ENCODE results near the gene AZIN2. TPM values are rescaled to one million over a fixed set of nuclear protein-coding genes. Genes with fewer than 3 reads are reported as not detected.
A peak's percentile ranks its signal among the peaks of the same experiment; 100 is the strongest.
"Not testable (repeated sequence)": the region's sequence is repeated elsewhere in the genome, so short reads cannot be mapped to it uniquely, and the experiment has no call there.

The AZIN2 gene
- total RNA-seq, 2 donors from 2014 or later, result 6.3 to 8.6 TPM

DNA sequence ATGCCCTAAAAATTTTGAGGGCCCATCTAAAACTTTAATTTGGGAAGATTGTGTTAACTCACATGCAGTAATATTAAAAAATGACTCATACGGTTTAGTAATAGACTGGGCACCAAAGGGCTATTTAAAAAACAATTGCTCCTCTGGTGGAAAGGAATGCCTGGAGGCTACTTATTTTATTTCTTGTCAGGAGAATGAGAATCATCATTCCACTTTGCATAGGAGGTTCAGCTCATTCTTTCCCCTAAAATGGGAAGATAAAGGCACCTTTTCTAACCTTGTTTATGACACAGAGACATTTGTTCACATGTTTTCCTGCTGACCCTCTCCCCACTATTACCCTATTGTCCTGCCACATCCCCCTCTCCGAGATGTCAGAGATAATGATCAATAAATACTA lies 12.8 kb upstream of the AZIN2 start:
- H3K4me3 Mint-ChIP-seq; H3K9me3 ChIP-seq (ENCODE audit: control insufficient read depth, low read length, poor library complexity, severe bottlenecking); H3K4me1 Mint-ChIP-seq; H3K36me3 Mint-ChIP-seq (ENCODE audit: low read depth); ATAC-seq; H3K27ac Mint-ChIP-seq; DNase-seq; H3K27me3 Mint-ChIP-seq: not testable (repeated sequence)

DNA sequence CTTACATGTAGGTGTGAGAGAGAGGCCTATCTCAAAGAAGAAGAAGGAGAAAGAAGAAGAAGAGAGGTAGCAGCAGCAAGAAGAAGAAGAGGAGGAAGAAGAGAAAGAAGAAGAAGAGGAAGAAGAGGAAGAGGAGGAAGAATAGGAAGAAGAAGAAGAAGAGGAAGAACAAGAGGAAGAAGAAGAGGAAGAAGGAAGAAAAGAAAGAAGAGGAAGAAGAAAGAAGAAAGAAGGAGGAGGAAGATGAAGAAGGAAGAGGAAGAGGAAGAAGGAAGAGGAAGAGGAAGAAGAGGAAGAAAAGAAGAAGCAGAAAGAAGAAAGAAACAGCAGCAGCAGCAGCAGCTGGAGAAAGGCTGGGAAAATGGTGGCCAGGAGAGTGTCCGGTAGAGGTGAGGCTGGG lies 10.3 kb upstream of the AZIN2 start:
- DNase-seq, result no peak
- no peaks in the 10 kb centered on the region for H3K36me3 Mint-ChIP-seq (ENCODE audit: low read depth)
- ATAC-seq, result no peak
- no peaks in the 10 kb centered on the region for H3K27me3 Mint-ChIP-seq
- H3K4me3 Mint-ChIP-seq, result no peak overlapping the region
- H3K9me3 ChIP-seq (ENCODE audit: control insufficient read depth, low read length, poor library complexity, severe bottlenecking), result no peaks in the 10 kb centered on the region
- H3K27ac Mint-ChIP-seq, result peak overlapping the region; percentile 5
- peaks cover 2% of the 10 kb centered on the region for H3K4me1 Mint-ChIP-seq

DNA sequence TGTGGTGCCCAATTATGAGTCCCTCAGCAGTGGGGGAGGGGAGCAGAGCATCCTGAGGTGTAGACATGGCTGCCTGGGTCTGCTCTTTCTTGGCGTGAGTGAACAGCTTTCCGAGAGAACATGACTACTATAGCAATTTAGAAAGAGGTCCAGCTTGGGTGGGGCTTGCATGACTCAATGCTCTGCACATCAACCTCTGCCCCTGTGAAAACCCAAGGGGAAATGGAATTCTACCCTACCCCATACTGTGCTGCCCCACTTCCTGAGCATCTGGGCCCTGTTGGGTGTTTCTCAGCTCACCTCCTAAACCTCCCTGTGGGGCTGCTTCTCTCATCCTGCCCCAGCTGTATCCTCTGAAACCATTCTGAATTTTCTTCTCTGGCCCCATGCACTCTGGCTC lies 8.2 kb upstream of the AZIN2 start:
- ATAC-seq (no peak), DNase-seq (no peak)
- no peak overlapping the region for H3K4me3 Mint-ChIP-seq
- no peak overlapping the region for H3K27ac Mint-ChIP-seq
- H3K36me3 Mint-ChIP-seq (ENCODE audit: low read depth), result no peaks in the 10 kb centered on the region
- peaks cover 2% of the 10 kb centered on the region for H3K4me1 Mint-ChIP-seq
- no peaks in the 10 kb centered on the region for H3K9me3 ChIP-seq (ENCODE audit: control insufficient read depth, low read length, poor library complexity, severe bottlenecking)
- no peaks in the 10 kb centered on the region for H3K27me3 Mint-ChIP-seq

DNA sequence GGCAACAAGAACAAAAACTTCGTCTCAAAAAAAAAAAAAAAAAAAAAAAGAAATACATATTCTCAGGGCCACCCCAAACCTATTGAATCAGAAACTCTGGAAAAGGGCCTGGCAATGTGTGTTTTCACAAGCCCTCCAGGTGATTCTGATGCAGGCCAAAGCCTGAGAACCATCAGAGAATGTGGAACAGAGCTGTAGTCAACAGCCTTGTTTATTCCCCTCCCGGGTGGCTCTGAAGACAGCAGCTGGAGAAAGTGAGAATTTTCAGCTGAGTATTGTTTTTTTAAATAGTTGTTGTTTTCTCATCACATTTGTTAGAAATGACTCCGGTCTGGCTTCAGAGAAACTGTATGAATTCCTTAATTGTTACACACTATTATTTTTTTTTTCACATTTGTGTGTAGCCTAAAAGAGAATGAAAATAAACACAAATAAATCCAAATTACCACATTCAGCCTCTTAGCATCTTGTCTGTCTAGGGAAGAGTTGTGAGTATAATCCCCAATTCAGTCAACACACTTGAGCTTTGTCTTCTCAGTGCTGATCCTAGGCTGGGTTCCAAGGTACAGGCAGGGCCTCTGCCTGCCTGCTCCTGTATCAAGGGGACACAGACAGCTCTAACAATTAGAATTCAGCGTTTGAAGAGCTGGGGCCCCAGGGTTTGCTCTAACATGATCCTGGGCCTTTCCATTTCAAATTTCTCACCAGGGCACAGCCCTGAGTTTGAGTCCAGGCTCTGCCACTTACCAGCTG lies 6.6 kb upstream of the AZIN2 start:
- no peaks in the 10 kb centered on the region for H3K9me3 ChIP-seq (ENCODE audit: control insufficient read depth, low read length, poor library complexity, severe bottlenecking)
- no peak for ATAC-seq
- no peak overlapping the region for H3K4me3 Mint-ChIP-seq
- H3K27ac Mint-ChIP-seq, result no peak overlapping the region
- H3K4me1 Mint-ChIP-seq, result peaks cover 2% of the 10 kb centered on the region
- DNase-seq, result no peak
- no peaks in the 10 kb centered on the region for H3K27me3 Mint-ChIP-seq
- H3K36me3 Mint-ChIP-seq (ENCODE audit: low read depth), result no peaks in the 10 kb centered on the region

DNA sequence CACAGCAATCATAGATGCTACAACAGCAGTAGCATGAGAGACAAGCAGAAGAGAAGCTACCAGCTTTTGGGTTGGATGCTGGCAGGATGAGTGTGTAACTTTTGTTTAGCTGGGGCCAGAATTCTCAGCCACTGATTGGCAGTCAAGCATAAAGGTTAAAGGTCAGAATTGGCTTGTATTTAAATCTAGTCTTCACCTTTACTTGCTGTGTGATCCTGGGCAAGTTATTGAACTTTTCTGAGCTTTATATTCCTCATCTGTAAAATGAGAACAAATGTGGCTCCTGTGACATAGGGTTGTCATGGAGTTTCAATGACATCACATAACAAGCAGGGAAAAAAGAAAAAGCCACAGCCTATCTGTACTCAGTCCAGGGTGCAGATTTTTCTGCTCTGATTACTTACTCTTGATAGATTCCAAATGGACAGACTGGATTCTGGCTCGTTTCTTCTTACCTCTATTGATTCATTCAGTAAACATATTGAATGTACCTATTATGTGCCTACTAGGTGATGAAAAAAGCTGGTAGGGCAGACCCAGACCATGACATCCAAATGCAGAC lies 2.8 kb upstream of the AZIN2 start:
- ATAC-seq, result no peak
- no peaks in the 10 kb centered on the region for H3K9me3 ChIP-seq (ENCODE audit: control insufficient read depth, low read length, poor library complexity, severe bottlenecking)
- Mint-ChIP-seq H3K27me3 (no peaks in the 10 kb centered on the region), H3K4me3 (no peak overlapping the region), H3K27ac (no peak overlapping the region), H3K4me1 (peaks cover 27% of the 10 kb centered on the region), H3K36me3 (ENCODE audit: low read depth) (no peaks in the 10 kb centered on the region)
- no peak for DNase-seq

DNA sequence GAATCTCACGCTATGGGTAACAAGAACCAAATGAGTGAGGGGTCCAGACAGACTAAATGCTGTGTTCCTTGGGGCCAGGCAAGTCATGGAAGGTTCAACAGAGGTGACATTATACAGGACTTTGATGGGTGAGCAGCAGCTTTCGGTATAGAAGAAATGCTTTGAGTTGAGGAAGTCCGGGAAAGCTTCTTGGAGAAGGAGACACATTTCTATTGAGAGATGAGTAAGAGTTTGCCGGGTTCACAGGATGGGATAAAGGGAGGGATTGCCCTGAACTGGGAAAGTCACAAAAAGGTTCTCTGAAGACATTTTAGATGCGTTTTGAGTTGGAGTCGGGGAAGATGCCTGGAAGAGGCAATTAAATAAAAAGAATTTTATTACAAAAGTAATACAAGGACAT lies 580 bp upstream of the AZIN2 start:
- no peaks in the 10 kb centered on the region for H3K9me3 ChIP-seq (ENCODE audit: control insufficient read depth, low read length, poor library complexity, severe bottlenecking)
- H3K36me3 Mint-ChIP-seq (ENCODE audit: low read depth), result no peaks in the 10 kb centered on the region
- H3K27ac Mint-ChIP-seq, result peak overlapping the region; percentile 93
- peak overlapping the region; percentile 90 for H3K4me3 Mint-ChIP-seq
- ATAC-seq, result no peak
- DNase-seq, result no peak
- H3K27me3 Mint-ChIP-seq, result no peaks in the 10 kb centered on the region
- peaks cover 32% of the 10 kb centered on the region for H3K4me1 Mint-ChIP-seq

DNA sequence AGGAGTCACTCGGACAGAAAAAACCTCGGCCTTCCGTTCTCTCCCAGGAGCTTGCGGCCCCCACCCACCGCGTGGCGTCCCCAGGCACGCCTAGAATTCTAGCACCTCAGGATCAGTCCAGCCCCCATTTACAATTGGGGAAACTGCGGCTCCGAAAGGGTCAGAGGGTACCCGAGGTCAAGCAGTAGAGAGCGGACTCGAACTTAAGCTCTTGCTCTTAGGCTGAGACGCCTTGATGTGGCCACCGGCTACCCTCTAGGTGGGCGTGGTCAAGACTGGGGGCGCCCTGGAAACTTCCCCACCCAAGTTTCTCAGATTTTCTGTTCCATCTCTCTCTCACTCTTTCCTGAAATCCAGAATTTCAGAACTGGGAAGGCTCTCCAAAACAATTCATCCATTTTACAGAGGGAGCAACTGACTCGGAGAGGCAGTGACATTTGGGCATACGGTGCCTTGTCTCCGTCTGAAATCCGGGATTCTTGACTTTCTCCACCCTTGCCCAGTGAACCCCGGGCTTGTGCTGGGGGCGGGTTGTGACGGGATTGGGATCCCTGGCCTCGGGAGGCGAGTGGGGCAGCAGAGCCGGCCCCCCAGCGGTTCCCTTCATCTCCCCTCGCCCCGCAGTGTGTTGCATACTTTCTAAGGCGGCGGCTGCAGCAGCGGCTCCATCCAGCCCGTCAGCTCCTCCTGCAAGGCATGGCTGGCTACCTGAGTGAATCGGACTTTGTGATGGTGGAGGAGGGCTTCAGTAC lies 777 bp downstream of the AZIN2 start:
- Mint-ChIP-seq H3K36me3 (ENCODE audit: low read depth) (no peaks in the 10 kb centered on the region), H3K4me1 (peaks cover 39% of the 10 kb centered on the region), H3K27ac (peak overlapping the region; percentile 93), H3K4me3 (peak overlapping the region; percentile 90), H3K27me3 (no peaks in the 10 kb centered on the region)
- H3K9me3 ChIP-seq (ENCODE audit: control insufficient read depth, low read length, poor library complexity, severe bottlenecking), result no peaks in the 10 kb centered on the region
- ATAC-seq (no peak), DNase-seq (no peak)

DNA sequence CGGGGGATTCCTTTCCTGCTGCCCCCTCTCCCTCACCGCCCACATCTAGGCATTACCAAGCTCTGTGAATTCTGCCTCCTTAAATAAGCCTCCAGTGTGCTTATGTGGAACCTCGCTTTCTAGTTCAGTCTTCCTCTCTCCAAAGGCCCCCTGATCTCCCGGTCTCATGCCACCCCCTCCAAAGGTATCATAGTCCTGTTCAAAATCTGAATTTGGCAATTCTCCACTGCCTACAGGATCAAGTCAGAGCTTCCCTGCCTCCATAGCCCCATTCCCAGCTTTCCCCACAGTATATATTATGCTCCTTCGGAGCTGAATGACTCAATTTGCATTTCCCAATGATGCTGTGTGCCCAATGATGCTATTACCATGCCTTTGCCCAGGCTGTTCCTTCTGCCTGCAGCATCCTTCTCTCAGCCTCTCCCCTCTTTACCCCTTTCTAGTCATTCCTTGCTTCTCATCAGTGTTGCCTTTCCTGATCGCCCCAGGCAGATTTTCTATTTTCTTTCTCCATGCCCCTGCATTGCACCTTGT lies 1.7 kb downstream of the AZIN2 start:
- H3K4me3 Mint-ChIP-seq, result peak overlapping the region; percentile 90
- no peaks in the 10 kb centered on the region for H3K9me3 ChIP-seq (ENCODE audit: control insufficient read depth, low read length, poor library complexity, severe bottlenecking)
- peak overlapping the region; percentile 93 for H3K27ac Mint-ChIP-seq
- peaks cover 40% of the 10 kb centered on the region for H3K4me1 Mint-ChIP-seq
- H3K27me3 Mint-ChIP-seq, result no peaks in the 10 kb centered on the region
- DNase-seq (no peak), ATAC-seq (no peak)
- no peaks in the 10 kb centered on the region for H3K36me3 Mint-ChIP-seq (ENCODE audit: low read depth)

DNA sequence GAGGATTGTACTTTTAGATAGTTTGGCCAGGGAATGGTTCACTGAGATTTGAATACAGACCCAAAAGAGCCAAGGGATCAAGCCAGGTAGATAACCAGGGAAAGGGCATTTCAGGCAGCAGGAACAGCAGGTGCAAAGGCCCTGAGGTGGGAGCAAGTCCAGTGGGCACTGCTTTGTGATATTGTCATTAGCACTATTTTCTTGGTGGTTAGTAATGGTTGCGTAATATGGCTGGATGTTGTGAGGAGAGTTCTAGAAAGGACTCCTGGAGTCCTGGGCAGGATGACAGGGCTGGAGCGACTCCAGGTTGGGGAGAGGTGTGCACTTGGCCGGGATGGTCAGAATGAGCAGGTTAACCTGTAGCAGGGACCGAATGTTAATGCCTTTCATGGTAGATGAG lies 4.4 kb downstream of the AZIN2 start:
- peak overlapping the region; percentile 71 for H3K27ac Mint-ChIP-seq
- H3K36me3 Mint-ChIP-seq (ENCODE audit: low read depth), result no peaks in the 10 kb centered on the region
- H3K4me3 Mint-ChIP-seq, result no peak overlapping the region
- DNase-seq (no peak), ATAC-seq (no peak)
- H3K4me1 Mint-ChIP-seq, result peaks cover 49% of the 10 kb centered on the region
- no peaks in the 10 kb centered on the region for H3K9me3 ChIP-seq (ENCODE audit: control insufficient read depth, low read length, poor library complexity, severe bottlenecking)
- no peaks in the 10 kb centered on the region for H3K27me3 Mint-ChIP-seq

DNA sequence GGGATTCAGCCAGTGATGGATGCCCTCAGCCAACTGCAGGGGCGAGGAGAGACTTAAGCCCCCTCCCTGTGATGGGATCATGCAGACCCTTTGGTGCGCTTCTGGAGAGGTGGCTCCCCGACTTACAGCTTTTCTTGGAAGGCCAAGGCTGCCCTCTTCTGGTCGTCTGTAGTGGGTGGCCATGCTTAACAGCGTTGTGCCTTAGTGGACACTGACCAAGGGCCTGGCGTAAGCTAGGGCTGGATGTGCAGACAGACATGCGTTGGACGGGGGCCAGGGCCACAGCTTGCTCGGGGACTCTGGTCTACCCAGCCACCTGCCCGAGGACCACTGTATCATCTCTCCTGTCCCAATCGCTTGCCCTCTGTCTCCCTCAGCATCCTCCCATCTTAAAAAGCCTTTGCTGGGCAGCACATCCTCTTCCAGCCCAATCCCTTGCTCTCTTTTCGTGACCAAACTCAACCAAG lies 5.5 kb downstream of the AZIN2 start:
- ATAC-seq (peak; percentile 45), DNase-seq (no peak)
- Mint-ChIP-seq H3K27me3 (no peaks in the 10 kb centered on the region), H3K36me3 (ENCODE audit: low read depth) (peaks cover 2% of the 10 kb centered on the region), H3K27ac (no peak overlapping the region), H3K4me3 (no peak overlapping the region), H3K4me1 (peaks cover 45% of the 10 kb centered on the region)
- no peaks in the 10 kb centered on the region for H3K9me3 ChIP-seq (ENCODE audit: control insufficient read depth, low read length, poor library complexity, severe bottlenecking)

DNA sequence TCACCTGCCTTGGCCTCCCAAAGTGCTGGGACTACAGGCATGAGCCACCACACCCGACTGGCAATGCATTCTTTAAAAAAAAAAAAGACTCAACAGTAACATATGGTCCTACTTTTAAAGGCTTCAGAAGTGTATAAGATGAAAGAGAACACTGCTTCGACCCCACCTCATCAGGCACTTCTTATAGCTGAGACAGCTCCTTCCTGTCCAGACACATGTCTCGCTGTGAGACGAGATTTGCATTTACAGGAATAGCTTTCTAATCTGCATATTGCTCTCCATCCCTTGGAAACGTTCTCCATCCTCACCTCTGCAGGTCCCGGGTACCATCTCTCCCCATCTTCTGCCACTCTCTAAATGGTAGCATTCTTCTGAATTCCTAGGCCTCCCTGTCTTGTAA lies 6.7 kb downstream of the AZIN2 start:
- no peak for ATAC-seq
- peaks cover 2% of the 10 kb centered on the region for H3K36me3 Mint-ChIP-seq (ENCODE audit: low read depth)
- H3K4me3 Mint-ChIP-seq, result peak overlapping the region; percentile 81

DNA sequence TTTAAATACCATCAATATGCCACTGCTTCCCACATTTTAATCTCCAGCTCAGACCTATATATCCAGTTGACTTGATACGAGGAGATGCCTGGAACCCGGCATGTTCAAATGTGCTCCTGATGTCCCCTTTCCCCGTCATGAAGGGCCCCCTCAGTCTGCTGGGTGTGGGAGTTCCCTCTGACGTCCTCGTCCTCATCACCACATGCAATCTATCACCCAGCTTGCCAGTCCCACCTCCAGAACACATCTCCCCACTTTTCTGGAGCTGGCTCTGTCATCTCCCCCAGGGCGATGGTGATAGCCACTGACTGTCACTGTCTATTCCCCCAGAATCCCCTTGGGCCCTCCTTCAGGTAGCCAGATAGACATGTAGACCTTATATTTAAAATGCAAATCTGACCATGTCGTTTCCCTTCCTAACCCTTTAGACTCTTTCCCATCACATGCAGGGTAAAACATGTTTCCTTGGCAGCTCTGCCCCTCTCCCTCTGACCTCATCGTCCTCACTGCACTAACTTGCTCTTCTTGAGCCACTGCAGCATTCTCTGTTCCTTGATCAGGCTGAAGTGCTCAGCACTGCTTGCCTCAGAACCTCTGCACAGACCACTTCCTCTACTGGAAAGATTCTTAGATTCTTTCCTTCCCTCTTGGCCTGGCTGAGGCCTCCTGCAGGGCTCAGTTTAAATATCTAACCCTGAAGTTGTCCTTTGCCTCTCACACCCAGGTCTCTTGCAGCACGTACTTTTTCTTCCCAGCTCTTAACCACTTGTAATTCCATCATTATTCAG lies 7.4 kb downstream of the AZIN2 start:
- H3K4me1 Mint-ChIP-seq, result peaks cover 31% of the 10 kb centered on the region
- H3K36me3 Mint-ChIP-seq (ENCODE audit: low read depth), result peaks cover 2% of the 10 kb centered on the region
- peak overlapping the region; percentile 81 for H3K4me3 Mint-ChIP-seq
- ATAC-seq, result peak; percentile 63
- no peaks in the 10 kb centered on the region for H3K27me3 Mint-ChIP-seq
- H3K9me3 ChIP-seq (ENCODE audit: control insufficient read depth, low read length, poor library complexity, severe bottlenecking), result no peaks in the 10 kb centered on the region
- DNase-seq, result no peak
- peak overlapping the region; percentile 96 for H3K27ac Mint-ChIP-seq

More for the DNA sequence above, 6.7 kb downstream of the AZIN2 start:
- Mint-ChIP-seq H3K27me3 (no peaks in the 10 kb centered on the region), H3K27ac (peak overlapping the region; percentile 96), H3K4me1 (peaks cover 33% of the 10 kb centered on the region)
- no peaks in the 10 kb centered on the region for H3K9me3 ChIP-seq (ENCODE audit: control insufficient read depth, low read length, poor library complexity, severe bottlenecking)
- DNase-seq, result no peak

DNA sequence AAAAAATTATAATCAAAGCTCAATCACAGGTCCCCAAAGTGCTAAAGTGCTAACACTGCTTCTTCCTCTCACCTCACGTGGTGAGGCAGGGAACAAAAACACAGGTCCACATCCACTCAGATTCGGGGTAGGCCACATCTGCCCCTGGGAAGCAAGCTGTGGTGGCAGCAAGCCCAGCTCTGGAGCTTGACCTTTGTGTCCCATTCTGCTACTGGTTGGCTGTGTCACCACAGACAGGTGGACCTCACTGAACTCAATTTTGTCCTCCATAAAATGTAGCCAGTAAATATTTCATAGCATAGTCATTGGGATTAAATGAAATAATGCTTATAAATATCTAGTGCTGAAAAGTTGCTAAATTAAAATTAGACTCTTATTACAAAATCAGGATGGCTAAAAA lies 8.5 kb downstream of the AZIN2 start:
- ATAC-seq (no peak), DNase-seq (no peak)
- Mint-ChIP-seq H3K27me3 (no peaks in the 10 kb centered on the region), H3K36me3 (ENCODE audit: low read depth) (peaks cover 2% of the 10 kb centered on the region), H3K4me1 (peaks cover 31% of the 10 kb centered on the region), H3K27ac (no peak overlapping the region), H3K4me3 (no peak overlapping the region)
- H3K9me3 ChIP-seq (ENCODE audit: control insufficient read depth, low read length, poor library complexity, severe bottlenecking), result no peaks in the 10 kb centered on the region
